Measurements from ENCODE around the gene ZNF367. TPM values are rescaled to one million over a fixed set of nuclear protein-coding genes. Genes with fewer than 3 reads are reported as not detected.

Gene ZNF367
- total and polyA plus RNA-seq, 5 donors from 2014 or later = 1.1 to 8.8 (median 1.5) TPM

DNA sequence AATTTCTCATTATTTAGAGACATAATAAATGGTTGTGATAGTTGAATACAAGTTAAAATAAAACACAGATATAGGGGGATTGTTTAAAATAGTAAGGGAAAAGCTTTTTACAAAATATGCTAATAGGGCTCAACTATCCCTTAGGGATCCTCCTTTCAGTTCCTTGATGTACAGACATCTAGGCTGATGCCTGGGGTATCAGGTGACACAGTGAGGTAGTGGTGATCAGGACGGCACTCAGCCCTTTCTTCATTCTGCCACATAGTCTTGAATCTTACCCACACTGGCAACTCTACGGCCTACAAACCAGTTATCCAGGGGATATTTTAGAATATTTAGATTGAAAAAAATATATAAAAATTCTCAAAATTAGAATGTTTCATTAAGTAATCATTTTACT is 22.2 kb downstream of the ZNF367 start:
- Histone ChIP-seq H3K27ac (ENCODE audit: insufficient read depth, low read length, poor library complexity, severe bottlenecking) (no peak overlapping the region), H3K27me3 (ENCODE audit: control insufficient read depth, insufficient read depth, low read length) (no peaks in the 10 kb centered on the region), H3K9me3 (ENCODE audit: control insufficient read depth in 2 of 2, low read length in 2 of 2) (no peaks in the 10 kb centered on the region), H3K4me3 (ENCODE audit: low read depth, low read length) (no peak overlapping the region), H3K36me3 (ENCODE audit: control insufficient read depth, insufficient read depth, low read length) (no peaks in the 10 kb centered on the region), H3K4me1 (ENCODE audit: control insufficient read depth, insufficient read depth, low read length, poor library complexity, severe bottlenecking) (peaks cover 28% of the 10 kb centered on the region)
- H3K27ac Mint-ChIP-seq = peak overlapping the region; percentile 3 to 59 (median 35)
- DNase-seq = no peak
- H3K4me3 Mint-ChIP-seq = no peak overlapping the region
- peaks cover 21% of the 10 kb centered on the region for H3K36me3 Mint-ChIP-seq
- no peak for ATAC-seq (ENCODE audit: low read depth in 2 of 2)
- H3K9me3 Mint-ChIP-seq = peaks cover 0 to 9% (median 3%) of the 10 kb centered on the region in 7 donors
- peaks cover 16 to 41% (median 24%) of the 10 kb centered on the region in 4 donors for H3K4me1 Mint-ChIP-seq
- H3K27me3 Mint-ChIP-seq = no peaks in the 10 kb centered on the region

DNA sequence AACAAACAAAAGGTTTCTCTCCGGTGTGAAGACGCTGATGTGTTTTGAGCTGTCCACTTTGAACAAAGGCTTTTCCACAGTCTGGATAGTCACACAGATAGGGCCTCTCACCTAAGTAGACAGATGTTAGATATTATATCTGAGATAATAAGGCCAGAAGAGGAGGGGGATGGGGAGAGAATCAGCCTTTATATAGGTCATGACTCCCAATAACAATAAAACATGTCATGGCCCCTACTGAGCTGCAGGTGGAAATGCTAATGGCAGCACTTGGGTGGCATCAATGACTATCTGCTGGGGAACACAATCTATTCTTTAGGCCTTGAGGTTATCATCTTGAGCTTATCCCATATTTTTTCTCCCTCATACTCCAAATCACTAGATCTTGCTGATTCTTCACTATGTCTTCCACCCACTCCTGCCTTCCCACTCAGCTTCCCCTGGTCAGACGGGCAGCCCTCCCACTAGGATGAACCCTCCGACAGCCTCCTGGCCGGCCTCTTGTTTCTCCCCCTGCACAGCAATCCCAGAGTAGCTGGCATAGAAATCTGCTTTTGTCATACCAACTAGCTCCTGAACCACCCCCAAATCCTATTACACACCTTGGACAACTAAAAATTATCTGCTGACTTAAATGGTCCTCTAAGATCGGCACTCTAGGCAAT is 23.2 kb downstream of the ZNF367 start:
- H3K4me3 Mint-ChIP-seq = no peak overlapping the region
- H3K9me3 Mint-ChIP-seq = peaks cover 0 to 3% (median 0%) of the 10 kb centered on the region in 7 donors
- ATAC-seq (ENCODE audit: low read depth in 2 of 2) (no peak), DNase-seq (no peak)
- peak overlapping the region in 2 of 3 donors; percentile 3 to 20 for H3K27ac Mint-ChIP-seq
- no peaks in the 10 kb centered on the region for H3K27me3 Mint-ChIP-seq
- H3K36me3 Mint-ChIP-seq = peaks cover 23% of the 10 kb centered on the region
- Histone ChIP-seq H3K27ac (ENCODE audit: insufficient read depth, low read length, poor library complexity, severe bottlenecking) (no peak overlapping the region), H3K36me3 (ENCODE audit: control insufficient read depth, insufficient read depth, low read length) (peaks cover 3% of the 10 kb centered on the region), H3K4me1 (ENCODE audit: control insufficient read depth, insufficient read depth, low read length, poor library complexity, severe bottlenecking) (peaks cover 27% of the 10 kb centered on the region), H3K9me3 (ENCODE audit: control insufficient read depth in 2 of 2, low read length in 2 of 2) (no peaks in the 10 kb centered on the region), H3K4me3 (ENCODE audit: low read depth, low read length) (no peak overlapping the region), H3K27me3 (ENCODE audit: control insufficient read depth, insufficient read depth, low read length) (no peaks in the 10 kb centered on the region)
- H3K4me1 Mint-ChIP-seq = peaks cover 8 to 36% (median 18%) of the 10 kb centered on the region in 4 donors

DNA sequence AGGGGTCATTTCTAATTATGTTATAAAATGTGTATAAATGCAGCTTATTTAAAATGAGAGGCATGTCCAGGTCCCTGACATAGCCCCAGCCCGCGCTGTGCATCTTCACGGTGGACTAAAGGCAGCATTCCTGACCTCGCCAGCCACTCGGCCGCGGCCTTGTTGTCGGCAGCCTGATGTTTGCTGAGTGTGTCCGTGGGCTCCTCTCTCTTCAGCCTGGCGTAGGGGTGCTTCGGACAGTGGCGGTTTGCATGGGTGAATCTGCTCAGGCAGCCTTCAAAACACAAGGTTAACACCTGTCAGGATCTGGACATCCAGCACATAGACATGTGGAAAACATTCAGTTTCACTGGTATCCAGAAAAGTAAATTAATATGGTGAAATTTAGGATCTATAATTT is 25.9 kb downstream of the ZNF367 start:
- ATAC-seq (ENCODE audit: low read depth in 2 of 2) = no peak
- H3K27me3 ChIP-seq (ENCODE audit: control insufficient read depth, insufficient read depth, low read length) = no peaks in the 10 kb centered on the region
- H3K4me1 ChIP-seq (ENCODE audit: control insufficient read depth, insufficient read depth, low read length, poor library complexity, severe bottlenecking) = peaks cover 7% of the 10 kb centered on the region
- peaks cover 0 to 1% (median 0%) of the 10 kb centered on the region in 7 donors for H3K9me3 Mint-ChIP-seq
- H3K27me3 Mint-ChIP-seq = no peaks in the 10 kb centered on the region
- H3K27ac ChIP-seq (ENCODE audit: insufficient read depth, low read length, poor library complexity, severe bottlenecking) = no peak overlapping the region
- DNase-seq = no peak
- no peaks in the 10 kb centered on the region for H3K9me3 ChIP-seq (ENCODE audit: control insufficient read depth in 2 of 2, low read length in 2 of 2)
- H3K4me3 Mint-ChIP-seq = no peak overlapping the region
- H3K36me3 ChIP-seq (ENCODE audit: control insufficient read depth, insufficient read depth, low read length) = peaks cover 9% of the 10 kb centered on the region
- H3K4me1 Mint-ChIP-seq = peaks cover 4 to 13% (median 6%) of the 10 kb centered on the region in 4 donors
- H3K27ac Mint-ChIP-seq = peak overlapping the region in 2 of 3 donors; percentile 20 to 34
- peaks cover 26% of the 10 kb centered on the region for H3K36me3 Mint-ChIP-seq
- H3K4me3 ChIP-seq (ENCODE audit: low read depth, low read length) = no peak overlapping the region

DNA sequence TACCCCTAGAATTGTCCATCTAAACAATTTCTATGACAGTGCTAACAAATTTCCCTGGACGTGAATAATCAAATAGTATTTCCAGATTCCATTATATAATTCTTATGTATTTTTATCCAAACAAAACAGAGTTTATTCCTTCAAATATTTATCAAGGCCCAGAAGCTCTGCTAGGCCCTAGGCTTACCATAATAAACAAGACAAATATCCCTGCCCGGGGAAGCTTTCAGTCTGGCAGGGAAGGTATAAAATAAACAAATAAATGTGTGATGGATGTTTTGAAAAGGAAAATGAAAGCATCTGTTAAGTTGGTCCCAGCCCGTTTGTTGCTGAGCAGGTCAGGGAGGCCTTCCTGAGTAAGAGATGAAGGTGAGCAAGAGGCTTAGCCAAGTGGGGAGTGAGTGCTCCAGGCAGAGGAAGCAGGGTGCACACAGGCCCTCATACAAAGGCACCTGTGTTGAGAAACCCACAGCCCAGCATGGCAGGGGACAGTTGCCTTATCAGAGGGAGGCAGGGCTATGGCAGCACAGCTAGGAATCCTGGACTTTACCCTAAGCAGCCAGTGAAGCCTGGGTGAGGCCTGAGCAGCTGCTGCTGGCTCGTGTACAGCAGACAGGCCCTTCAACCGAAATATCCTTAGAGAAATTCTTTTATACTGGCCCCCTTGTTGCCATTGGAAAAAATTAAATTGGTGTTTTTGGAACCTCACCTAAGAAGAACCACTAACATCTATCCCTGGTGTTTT is 27.0 kb downstream of the ZNF367 start:
- Histone ChIP-seq H3K36me3 (ENCODE audit: control insufficient read depth, insufficient read depth, low read length) (peaks cover 9% of the 10 kb centered on the region), H3K27me3 (ENCODE audit: control insufficient read depth, insufficient read depth, low read length) (no peaks in the 10 kb centered on the region), H3K4me3 (ENCODE audit: low read depth, low read length) (no peak overlapping the region), H3K4me1 (ENCODE audit: control insufficient read depth, insufficient read depth, low read length, poor library complexity, severe bottlenecking) (peaks cover 7% of the 10 kb centered on the region), H3K27ac (ENCODE audit: insufficient read depth, low read length, poor library complexity, severe bottlenecking) (peak overlapping the region; percentile 50), H3K9me3 (ENCODE audit: control insufficient read depth in 2 of 2, low read length in 2 of 2) (no peaks in the 10 kb centered on the region)
- Mint-ChIP-seq H3K27me3 (no peaks in the 10 kb centered on the region), H3K4me3 (no peak overlapping the region), H3K9me3 (peaks cover 0 to 1% (median 0%) of the 10 kb centered on the region in 7 donors), H3K36me3 (peaks cover 26% of the 10 kb centered on the region), H3K27ac (peak overlapping the region; percentile 56 to 89 (median 86)), H3K4me1 (peaks cover 6 to 11% (median 9%) of the 10 kb centered on the region in 4 donors)
- DNase-seq = peak in 1 of 3 donors; percentile 33
- peak in 1 of 2 donors; percentile 39 for ATAC-seq (ENCODE audit: low read depth in 2 of 2)

DNA sequence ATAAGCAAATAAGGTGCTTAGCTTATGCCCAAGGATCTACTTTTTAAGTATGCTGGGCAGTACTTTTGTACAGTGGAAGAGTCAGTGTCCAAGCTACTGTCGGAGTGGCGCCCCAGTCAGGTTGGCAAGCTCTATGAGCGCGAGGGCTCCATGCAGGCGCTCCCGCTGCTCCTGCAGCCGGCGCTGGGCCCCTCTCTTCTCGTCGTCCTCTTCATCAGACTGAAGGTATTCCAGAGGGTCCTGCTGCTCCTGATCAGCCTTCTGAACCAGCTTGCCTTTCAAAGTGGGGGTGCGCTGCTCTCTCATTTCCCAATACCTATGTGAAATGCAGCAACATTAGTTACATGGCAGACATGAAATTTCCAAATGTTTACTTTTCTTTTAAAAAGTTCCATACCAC is 30.0 kb downstream of the ZNF367 start:
- ATAC-seq (ENCODE audit: low read depth in 2 of 2) (no peak), DNase-seq (no peak)
- Histone ChIP-seq H3K9me3 (ENCODE audit: control insufficient read depth in 2 of 2, low read length in 2 of 2) (no peaks in the 10 kb centered on the region), H3K36me3 (ENCODE audit: control insufficient read depth, insufficient read depth, low read length) (peaks cover 9% of the 10 kb centered on the region), H3K4me3 (ENCODE audit: low read depth, low read length) (no peak overlapping the region), H3K27me3 (ENCODE audit: control insufficient read depth, insufficient read depth, low read length) (no peaks in the 10 kb centered on the region), H3K27ac (ENCODE audit: insufficient read depth, low read length, poor library complexity, severe bottlenecking) (no peak overlapping the region), H3K4me1 (ENCODE audit: control insufficient read depth, insufficient read depth, low read length, poor library complexity, severe bottlenecking) (peaks cover 8% of the 10 kb centered on the region)
- H3K36me3 Mint-ChIP-seq = peaks cover 18% of the 10 kb centered on the region
- no peak overlapping the region for H3K4me3 Mint-ChIP-seq
- no peak overlapping the region for H3K27ac Mint-ChIP-seq
- no peaks in the 10 kb centered on the region for H3K27me3 Mint-ChIP-seq
- H3K9me3 Mint-ChIP-seq = no peaks in the 10 kb centered on the region
- peaks cover 7 to 20% (median 9%) of the 10 kb centered on the region in 4 donors for H3K4me1 Mint-ChIP-seq

DNA sequence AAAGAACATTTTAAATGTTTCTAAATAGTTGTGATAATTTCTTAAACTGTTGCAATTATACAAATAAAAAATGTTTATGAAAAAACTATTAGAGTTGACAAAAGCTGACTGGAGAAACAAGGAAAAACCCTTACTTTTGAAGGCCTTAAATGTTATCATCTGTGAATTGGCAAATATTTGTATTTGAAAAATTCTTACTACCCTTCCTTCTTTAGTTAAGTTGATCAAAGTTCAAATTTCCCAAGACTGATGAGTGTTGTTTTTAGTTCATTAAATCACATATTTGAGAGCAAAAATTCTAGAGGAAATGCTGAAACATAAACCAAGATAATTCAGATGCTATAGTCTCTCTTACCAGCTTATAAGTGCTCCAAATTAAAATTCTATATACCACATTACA is 32.0 kb downstream of the ZNF367 start:
- Histone ChIP-seq H3K36me3 (ENCODE audit: control insufficient read depth, insufficient read depth, low read length) (peaks cover 9% of the 10 kb centered on the region), H3K27me3 (ENCODE audit: control insufficient read depth, insufficient read depth, low read length) (no peaks in the 10 kb centered on the region), H3K27ac (ENCODE audit: insufficient read depth, low read length, poor library complexity, severe bottlenecking) (peak overlapping the region; percentile 14), H3K4me1 (ENCODE audit: control insufficient read depth, insufficient read depth, low read length, poor library complexity, severe bottlenecking) (peaks cover 24% of the 10 kb centered on the region), H3K4me3 (ENCODE audit: low read depth, low read length) (no peak overlapping the region), H3K9me3 (ENCODE audit: control insufficient read depth in 2 of 2, low read length in 2 of 2) (no peaks in the 10 kb centered on the region)
- Mint-ChIP-seq H3K27me3 (no peaks in the 10 kb centered on the region), H3K4me1 (peaks cover 17 to 36% (median 27%) of the 10 kb centered on the region in 4 donors), H3K36me3 (peaks cover 9% of the 10 kb centered on the region), H3K9me3 (no peaks in the 10 kb centered on the region), H3K27ac (peak overlapping the region in 1 of 3 donors; percentile 47), H3K4me3 (no peak overlapping the region)
- ATAC-seq (ENCODE audit: low read depth in 2 of 2) (no peak), DNase-seq (no peak)

DNA sequence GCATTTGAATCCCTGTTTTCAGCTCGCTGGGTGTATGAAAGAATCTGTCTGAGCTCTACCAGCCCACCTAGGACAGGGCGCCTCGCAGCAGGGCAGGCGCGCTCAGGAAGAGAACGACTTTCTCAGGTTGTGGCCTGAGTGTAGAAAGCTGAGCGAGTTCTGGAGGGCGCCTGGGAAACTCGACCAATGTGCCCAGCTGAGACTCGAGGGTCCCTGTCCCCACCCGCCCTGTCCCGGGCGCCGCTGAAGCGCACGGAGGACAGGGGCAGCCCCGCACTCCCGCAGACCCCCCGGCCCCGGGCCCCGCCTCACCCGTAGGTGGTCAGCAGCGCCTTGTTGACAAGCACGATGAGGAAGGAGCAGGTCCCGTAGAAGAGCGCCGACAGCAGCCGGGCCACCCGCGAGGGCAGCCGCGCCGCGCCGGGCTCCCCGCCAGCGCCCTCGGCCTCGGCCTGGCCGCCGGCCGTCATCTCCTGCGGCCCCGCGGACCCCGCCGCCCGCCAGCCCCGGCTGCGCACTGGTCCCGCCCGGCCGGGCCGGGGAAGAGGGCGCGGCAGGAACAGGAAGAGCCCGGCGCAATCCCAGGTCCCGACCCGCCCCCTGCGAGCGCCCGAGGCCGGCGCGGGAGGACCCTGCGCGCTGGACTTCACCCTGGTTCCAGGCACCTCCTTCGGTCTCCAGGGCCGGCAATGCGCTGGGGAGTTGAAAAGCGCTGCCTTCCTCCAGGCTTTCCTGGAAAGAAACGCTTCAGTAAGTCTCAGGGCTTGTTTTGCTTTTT is 34.8 kb downstream of the ZNF367 start, which contains the start of gene SLC35D2:
TSS of gene SLC35D2 (minus strand) at position 547 of the 778 bp plus-strand sequence. CDS start at position 470, 77 bp downstream.
- H3K27ac Mint-ChIP-seq = peak within 1 kb of the TSS; percentile 82 to 92 (median 92)
- peaks cover 28 to 46% (median 37%) of the 10 kb centered on the region in 4 donors for H3K4me1 Mint-ChIP-seq
- H3K4me3 ChIP-seq (ENCODE audit: low read depth, low read length) = peak within 1 kb of the TSS; percentile 93

More for the DNA sequence above, 34.8 kb downstream of the ZNF367 start, which contains the start of gene SLC35D2:
- Histone ChIP-seq H3K27ac (ENCODE audit: insufficient read depth, low read length, poor library complexity, severe bottlenecking) (peak within 1 kb of the TSS; percentile 61), H3K4me1 (ENCODE audit: control insufficient read depth, insufficient read depth, low read length, poor library complexity, severe bottlenecking) (peaks cover 22% of the 10 kb centered on the region), H3K9me3 (ENCODE audit: control insufficient read depth in 2 of 2, low read length in 2 of 2) (no peaks in the 10 kb centered on the region), H3K36me3 (ENCODE audit: control insufficient read depth, insufficient read depth, low read length) (peaks cover 5% of the 10 kb centered on the region), H3K27me3 (ENCODE audit: control insufficient read depth, insufficient read depth, low read length) (no peaks in the 10 kb centered on the region)
- H3K9me3 Mint-ChIP-seq = peaks cover 0 to 1% (median 0%) of the 10 kb centered on the region in 7 donors
- H3K4me3 Mint-ChIP-seq = peak within 1 kb of the TSS; percentile 89 to 94 (median 92)
- peaks cover 8% of the 10 kb centered on the region for H3K36me3 Mint-ChIP-seq
- ATAC-seq (ENCODE audit: low read depth in 2 of 2) (peak; percentile 48 to 54), DNase-seq (peak; percentile 11 to 27 (median 19))
- H3K27me3 Mint-ChIP-seq = no peaks in the 10 kb centered on the region

Measured in CD4-positive, CD25-positive, alpha-beta regulatory T cell (primary cell).